HG02885 (cell line): ENCODE measurements around the gene ZNF677.
"Not testable (repeated sequence)": the region's sequence is repeated elsewhere in the genome, so short reads cannot be mapped to it uniquely, and the experiment has no call there.

ENCODE experiments used
- ATAC-seq: cut with Tn5 transposase; IDR thresholded peaks from one replicate; pipeline ENCODE4 v1.9.1; 2021; ENCODE audit warnings: mild to moderate bottlenecking; ENCODE audit not compliant: unreplicated experiment, poor library complexity

The ZNF677 gene

DNA sequence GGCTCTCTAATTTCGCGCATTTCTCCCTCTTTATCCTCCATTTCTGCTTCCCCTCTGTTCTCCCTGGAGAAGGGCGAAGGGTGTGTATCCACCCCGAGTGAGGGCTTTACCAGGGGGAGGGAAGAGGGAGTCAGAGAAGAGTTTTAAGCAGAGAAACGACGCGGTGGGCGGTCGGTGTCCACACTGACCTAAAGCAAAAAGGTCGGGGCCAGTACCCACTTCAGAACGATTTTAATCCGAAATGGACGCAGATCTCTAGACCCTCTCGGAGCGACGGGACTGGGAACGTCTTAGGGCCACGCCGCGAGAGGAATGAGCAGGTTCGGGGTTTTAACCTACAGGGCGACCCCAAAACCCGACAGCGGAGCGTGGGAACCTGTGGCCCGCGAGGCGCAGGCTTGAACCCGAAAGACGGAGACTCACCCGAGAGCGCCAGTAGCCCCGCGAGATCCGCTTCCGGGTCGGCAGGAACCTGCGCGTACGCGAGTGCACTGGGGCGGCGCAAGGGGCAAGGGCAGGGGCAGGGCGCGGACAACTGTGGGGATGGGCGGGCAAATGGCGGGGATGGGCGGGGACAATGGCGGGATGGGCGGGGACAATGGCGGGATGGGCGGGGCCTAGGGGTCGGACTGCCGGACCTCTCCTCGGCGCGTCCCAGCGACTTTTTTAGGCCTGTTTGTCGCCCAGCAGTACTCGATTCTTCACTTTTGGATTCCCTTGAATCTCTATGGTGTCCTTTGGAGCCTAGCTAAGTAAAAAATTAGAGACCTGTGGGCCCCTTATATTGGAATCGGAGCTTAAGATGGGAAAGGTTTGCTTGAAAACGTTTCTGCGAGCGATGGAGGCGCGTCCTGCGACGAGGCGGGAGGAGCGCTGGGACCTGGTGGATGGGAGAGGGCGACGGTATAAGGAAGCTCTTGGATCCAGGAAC lies at the start of gene ZNF677:
ZNF677 (minus strand) TSS at position 463 of the 931 bp plus-strand sequence. CDS start 3,323 bp downstream, outside the sequence.
- no peak for ATAC-seq

DNA sequence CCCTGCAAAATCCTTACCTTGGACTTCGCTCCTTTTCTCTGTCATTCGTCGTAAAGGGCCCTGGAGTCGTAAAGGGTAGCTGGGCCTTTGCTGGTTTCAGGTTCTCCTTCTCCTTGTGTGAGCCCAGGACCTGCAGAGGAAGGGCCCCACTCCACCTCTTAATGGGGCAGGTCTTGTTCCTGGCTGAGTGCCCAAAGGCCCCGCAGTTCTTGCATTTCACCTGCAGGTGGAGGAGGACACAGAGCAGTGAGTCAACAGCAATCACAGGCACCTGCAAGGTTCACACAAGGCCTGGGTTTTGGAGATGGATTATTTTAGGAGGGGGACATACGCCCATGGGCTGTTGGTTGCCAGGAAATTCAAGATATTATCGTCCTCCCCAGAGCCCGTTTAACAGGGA lies 46.7 kb upstream of the ZNF677 start:
- ATAC-seq, result not testable (repeated sequence)

DNA sequence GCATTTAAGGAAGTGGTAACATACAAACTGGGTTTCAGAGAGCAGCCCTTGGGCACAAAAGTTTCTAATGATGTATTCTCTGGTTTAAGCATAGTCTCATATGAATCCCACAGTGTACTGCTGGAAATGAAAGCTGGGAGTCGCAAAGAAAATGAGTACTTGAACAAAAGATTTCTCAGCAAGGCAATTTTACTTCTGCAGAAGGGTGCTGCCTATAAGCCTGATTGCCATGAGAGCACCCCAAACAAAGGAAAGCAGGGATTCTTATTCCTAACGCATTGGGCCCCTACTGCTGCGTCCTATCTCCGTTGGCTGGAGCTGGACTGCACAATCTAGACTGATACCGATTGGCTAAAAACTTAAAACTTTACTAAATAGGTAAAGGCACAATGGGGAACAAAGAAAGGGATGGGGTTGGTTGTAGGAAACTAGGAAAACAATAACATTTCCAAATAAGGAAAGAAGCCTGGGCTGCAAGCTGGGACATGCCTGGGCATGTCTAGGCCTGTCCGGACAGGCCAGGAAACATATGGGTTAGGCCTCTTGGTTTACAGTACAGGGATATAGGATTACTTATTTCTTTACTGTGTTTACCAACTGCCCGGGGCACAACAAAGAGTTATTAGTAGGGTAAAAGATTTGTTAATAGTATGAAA lies 40.2 kb upstream of the ZNF677 start:
- no peak for ATAC-seq

DNA sequence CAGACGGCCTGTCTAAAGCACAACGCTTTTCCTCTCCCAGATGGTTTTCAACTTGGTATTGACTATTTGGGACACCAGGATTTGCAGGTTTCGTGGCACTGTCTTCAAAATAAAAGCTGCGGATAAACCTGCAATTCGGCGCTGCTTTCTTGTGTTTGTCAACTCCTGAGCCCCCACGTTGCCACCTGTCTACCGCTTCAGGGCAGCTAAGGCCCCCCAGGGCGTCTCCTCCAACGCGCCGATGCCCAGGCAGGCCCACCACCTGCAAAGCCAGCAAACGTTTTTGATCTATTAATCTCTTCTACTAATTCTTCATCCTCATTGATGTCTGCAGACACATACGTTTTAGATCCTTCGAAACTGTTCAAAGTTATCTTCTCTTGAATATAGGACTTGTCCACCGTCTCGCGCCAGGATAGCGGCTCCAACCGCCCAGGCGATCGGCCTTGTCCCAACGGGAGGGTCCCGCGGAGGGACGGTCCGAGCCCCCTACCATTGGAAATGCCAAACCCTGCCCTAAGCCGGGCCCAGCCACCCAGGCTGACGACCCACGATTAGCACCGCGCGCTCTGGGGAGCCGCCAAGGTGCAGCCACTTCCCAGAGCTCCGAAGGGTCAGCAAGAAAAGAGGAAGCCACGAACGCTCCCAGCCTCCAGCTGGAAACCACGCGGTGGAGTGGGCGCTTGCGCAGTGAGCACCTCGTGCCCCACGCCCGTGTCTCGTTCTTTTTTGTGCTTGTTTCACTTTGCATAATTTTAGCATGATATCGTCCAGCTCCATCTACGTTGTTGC lies 36.3 kb upstream of the ZNF677 start:
- no peak for ATAC-seq

DNA sequence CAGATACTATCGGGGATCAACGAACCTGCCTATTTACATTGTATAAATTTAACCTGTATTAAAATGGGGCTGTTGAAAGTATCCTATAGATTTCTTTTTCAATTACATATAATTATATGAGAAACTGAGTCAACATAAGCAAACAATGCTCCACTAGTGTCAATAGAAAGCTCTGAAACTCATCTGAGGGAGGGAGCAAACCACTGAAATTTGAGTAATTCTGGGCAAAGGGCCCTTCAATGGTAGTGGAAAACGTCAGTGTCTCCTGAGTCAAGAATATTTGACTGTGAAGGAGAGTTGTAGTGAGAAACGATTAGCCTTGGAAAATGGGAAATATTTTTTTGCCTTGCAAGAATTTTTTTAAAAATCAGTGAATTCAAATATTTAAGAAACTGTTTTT lies 30.4 kb upstream of the ZNF677 start:
- no peak for ATAC-seq

DNA sequence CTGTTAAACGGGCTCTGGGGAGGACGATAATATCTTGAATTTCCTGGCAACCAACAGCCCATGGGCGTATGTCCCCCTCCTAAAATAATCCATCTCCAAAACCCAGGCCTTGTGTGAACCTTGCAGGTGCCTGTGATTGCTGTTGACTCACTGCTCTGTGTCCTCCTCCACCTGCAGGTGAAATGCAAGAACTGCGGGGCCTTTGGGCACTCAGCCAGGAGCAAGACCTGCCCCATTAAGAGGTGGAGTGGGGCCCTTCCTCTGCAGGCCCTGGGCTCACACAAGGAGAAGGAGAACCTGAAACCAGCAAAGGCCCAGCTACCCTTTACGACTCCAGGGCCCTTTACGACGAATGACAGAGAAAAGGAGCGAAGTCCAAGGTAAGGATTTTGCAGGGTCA lies 27.3 kb upstream of the ZNF677 start:
- ATAC-seq, result not testable (repeated sequence)

DNA sequence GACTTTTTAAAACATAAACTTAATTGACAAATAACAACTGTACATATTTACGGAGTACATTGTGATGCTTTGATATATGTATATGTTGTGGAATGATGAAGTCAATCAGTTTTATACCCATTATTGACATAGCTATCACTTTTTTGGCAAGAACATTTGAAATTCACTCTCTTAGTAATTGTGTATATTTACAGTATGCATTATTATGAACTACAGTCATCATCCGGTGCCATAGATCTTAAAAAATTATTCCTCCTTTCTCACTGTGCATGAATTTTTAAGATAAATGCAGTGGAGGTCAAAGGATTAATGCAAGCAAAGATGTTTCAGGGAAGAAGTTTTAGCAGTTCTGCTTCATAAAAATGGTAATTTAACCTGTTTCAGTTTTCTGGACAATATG lies 20.8 kb upstream of the ZNF677 start:
- no peak for ATAC-seq

DNA sequence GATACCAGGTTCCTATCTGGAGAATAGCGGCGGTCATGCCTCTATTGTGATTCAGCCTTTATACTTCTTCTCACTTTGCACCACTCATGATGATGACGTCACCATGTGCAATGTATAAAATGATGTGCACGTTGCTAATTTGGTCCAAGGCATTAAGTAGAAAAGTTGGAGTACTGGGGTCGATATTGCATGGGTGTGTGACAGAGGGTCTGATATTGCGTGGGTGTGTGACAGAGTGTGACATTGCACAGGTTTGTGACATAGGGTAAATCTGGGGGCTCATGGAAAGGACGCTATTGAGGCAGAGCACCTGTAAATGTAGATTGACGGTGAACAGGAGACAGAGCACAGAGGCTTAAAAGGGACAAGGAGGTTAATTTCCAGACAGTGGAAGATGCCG lies 17.4 kb upstream of the ZNF677 start:
- no peak for ATAC-seq

DNA sequence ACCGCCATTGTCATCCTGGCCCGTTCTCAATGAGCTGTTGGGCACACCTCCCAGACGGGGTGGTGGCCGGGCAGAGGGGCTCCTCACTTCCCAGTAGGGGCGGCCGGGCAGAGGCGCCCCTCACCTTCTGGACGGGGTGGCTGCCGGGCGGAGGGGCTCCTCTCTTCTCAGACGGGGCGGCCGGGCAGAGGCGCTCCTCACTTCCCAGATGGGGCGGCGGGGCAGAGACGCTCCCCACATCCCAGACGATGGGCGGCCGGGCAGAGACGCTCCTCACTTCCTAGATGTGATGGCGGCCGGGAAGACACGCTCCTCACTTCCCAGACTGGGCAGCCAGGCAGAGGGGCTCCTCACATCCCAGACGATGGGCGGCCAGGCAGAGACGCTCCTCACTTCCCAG lies 15.2 kb upstream of the ZNF677 start:
- ATAC-seq, result not testable (repeated sequence)

DNA sequence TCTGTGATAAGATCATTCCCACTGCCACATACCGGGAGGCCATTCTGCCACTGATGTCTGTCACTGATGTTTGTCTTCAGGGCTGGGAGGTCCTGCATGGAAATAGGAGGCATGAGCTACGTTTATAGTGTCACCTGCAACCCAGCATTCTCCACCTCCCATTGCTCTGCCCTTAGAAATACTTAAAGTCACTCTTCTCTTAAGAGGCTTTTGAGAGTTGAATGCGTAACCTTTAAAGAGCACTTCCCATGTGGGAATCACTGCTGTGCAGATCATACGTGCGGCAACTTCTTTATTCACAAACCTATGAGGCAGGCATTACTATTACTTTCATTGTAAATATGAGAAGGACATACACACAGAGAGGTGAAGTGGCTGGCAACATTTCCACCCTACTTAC lies 12.9 kb upstream of the ZNF677 start, which contains the start of gene VN1R4:
VN1R4 (minus strand) TSS at position 101 of the 400 bp plus-strand sequence; CDS start at position 43, 58 bp downstream.
- ATAC-seq, result not testable (repeated sequence)

DNA sequence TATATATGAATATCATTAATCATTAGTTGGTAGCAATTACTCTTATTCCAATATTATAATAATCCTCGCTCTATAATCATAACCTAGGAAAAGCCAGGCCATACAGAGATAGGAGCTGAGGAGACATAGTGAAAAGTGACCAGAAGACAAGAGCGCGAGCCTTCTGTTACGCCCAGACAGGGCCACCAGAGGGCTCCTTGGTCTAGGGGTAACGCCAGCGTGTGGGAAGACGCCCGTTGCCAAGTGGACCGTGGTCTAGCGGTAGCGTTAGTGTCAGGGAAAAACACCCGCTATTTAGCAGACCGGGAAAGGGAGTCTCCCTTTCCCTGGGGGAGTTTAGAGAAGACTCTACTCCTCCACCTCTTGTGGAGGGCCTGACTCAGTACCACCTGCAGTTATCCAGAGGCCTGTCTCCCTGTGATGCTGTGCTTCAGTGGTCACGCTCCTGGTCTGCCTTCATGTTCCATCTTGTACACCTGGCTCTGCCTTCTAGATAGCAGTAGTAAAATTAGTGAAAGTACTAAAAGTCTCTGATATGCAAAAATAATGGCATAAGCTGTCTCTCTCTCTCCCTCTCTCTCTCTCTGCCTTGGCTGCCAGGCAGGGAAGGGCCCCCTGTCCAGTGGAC lies 3.2 kb upstream of the ZNF677 start, which contains the start of gene VN1R2:
VN1R2 (plus strand) TSS at position 578 of the 628 bp plus-strand sequence. CDS start 84 bp downstream, outside the sequence.
- ATAC-seq, result not testable (repeated sequence)

DNA sequence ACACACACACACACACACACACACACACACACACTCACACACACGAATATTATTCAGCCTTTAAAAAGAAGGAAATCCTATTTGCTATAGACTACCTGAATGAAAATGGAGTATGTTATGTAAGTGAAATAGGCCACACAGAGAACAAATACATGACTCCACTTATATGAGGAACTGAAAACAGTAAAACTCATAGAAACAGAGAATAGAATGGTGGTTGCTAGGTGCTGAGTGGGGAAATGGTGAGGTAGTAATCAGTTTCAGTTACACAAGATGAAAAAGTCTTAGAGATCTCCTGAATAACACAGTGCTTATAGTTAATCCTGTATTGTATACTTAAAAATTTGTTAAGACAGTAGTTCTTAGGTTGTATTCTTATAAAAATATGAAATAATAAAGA lies 8.2 kb downstream of the ZNF677 start:
- ATAC-seq, result no peak

DNA sequence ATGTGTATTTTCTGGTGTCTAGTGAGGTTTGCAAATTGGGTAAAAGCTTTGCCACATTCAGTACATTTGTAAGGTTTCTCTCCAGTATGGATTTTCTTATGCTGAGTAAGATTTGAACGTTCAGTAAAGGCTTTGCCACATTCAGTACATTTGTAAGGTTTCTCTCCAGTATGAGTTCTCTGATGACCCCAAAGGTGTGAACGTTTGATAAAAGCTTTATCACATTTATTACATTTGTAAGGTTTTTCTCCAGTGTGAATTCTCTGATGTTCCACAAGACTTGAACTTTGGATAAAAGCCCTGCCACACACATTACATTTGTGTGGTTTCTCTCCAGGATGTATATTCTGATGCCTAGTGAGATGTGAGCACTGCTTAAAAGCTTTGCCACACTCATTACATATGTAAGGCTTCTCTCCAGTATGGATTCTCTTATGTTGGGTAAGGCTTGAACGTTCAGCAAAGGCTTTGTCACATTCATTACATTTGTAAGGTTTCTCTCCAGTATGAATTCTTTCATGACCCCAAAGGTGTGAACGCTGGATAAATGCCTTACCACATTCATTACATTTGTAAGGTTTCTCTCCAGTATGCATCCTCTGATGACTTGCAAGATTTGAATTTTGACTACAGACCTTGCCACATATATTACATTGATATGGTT lies 17.4 kb downstream of the ZNF677 start:
- ATAC-seq, result no peak

DNA sequence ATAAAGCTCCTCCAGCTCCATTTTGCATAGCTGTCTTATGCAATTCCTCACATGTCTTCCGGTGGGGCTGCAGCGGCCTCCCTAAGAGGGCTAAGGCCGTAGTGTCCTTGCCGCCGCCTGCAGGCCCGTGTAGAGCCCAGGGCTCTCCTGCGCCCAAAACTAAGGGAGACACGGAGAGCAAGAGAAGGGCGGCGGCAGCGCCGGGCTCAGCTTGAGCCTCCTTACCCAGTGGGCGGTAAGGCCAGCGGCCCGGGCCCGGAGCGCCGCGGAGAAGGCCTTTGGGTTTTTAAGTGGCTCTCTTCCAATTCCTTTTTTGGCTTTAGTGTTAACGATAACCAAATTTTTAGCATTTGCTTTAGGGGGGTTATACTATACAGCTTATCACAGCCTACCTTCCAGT lies 30.1 kb downstream of the ZNF677 start:
- ATAC-seq, result no peak

DNA sequence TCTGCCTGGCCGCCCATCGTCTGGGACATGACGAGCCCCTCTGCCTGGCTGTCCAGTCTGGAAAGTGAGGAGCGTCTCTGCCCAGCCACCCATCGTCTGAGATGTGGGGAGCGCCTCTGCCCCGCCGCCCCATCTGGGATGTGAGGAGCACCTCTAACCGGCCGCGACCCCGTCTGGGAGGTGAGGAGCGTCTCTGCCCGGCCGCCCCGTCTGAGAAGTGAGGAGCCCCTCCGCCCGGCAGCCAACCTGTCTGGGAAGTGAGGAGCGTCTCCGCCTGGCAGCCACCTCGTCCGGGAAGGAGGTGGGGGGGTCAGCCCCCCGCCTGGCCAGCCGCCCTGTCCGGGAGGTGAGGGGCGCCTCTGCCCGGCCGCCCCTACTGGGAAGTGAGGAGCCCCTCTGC lies 32.0 kb downstream of the ZNF677 start:
- not testable (repeated sequence) for ATAC-seq

DNA sequence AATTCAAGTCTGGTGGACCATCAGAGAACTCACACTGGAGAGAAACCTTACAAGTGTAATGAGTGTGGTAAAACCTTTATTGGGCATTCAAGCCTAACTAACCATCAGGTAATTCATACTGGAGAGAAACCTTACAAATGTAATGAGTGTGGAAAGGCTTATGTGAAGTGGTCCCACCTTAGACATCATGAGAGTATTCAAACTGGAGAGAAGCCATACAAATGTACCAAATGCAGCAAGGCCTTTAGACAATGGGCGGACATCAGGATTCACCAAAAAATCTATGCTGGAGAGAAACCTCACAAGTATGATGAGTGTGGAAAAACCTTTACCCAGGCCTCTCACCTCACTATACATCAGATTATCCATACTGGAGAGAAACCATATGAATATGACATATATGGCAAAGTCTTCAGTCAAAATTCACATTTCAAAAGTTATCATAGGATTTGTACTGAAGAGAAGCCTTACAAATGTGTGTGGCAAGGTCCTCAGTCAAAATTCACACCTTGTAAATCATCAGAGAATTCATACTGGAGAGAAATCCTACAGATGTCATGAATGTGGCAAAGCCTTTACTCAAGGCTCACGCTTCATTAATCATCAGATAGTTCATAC lies 41.9 kb downstream of the ZNF677 start:
- no peak for ATAC-seq

DNA sequence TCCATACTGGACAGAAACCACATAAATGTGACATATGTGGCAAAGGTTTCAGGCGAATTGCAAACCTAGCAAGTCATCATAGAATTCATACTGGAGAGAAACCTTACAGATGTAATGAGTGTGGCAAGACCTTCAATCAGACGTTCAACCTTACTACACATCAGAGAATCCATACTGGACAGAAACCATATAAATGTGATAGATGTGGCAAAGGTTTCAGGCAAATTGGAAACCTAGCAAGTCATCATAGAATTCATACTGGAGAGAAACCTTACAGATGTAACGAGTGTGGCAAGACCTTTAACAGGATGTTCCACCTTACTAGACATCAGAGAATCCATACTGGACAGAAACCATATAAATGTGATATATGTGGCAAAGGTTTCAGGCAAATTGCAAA lies 43.1 kb downstream of the ZNF677 start:
- ATAC-seq, result not testable (repeated sequence)

DNA sequence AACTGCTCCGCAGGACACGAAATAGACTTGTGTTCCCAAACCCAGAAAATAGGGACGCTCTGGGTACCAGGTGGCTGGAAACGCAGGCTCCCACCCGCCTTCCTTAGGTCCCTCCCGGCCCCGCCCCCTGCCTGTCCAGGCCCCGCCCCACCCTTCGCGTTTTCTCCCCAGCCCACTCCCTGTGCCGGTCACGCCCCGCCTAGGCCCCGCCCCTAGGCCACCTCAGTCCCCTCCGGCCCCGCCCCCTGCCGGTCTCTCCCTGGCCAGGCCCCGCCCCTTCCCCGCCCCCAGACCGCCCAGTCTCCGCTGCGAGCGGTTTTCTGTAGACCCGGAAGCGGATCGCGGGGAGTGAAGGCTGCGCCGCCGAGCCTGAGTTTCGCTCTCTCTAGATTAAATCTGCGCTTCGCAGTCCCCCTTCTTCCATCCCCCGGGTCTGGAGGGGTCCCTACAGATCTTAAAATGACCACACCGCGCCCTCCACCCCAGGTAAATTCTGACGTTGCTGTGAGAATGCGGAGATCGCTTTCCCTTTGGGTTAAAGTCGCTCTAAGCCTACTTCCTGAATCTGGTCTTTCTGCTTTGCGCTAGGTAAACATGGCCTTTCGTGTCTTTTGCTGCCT lies 57.8 kb downstream of the ZNF677 start:
- no peak for ATAC-seq
